Loucy (cell line): Measurements from ENCODE around the gene OR56B1.

Experiments
- EZH2phosphoT487 ChIP-seq: fragments of 200-600 bp; IDR thresholded peaks from 2 replicates; pipeline ENCODE4 v1.6.1; 2018; ENCODE audit warnings: antibody characterized with exemption, mild to moderate bottlenecking, moderate library complexity, borderline replicate concordance
- TF ChIP-seq, protein P1 (sequence below): fragments of 200-600 bp; sonication (generic); conservative IDR thresholded peaks from 2 replicates; pipeline ENCODE4 v1.5.1; 2014; ENCODE audit warnings: mild to moderate bottlenecking, antibody characterized with exemption, low read length

DNA sequence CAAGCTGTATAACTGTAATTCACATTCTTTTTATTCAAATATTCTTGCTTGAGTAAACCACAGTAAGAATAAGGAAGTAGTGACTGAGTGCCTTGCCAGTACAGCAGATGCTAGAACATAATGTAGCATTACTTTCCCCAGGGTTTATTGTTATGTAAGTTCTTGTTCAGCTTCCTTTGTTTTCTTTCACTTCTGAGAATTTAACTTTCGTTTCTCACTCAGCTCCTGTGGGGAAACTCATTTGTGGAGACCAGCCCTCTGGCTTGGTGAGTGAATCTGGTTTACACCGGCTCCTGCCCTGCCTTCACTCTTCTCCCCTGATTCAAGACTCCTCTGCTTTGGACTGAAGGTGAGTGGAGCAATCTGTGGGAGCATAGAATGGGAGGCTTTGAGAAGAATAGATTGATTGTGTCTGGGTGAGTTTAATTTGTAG lies 46.7 kb upstream of the OR56B1 start, which contains the start of gene TRIM22:
- TF ChIP-seq, protein P1, sequence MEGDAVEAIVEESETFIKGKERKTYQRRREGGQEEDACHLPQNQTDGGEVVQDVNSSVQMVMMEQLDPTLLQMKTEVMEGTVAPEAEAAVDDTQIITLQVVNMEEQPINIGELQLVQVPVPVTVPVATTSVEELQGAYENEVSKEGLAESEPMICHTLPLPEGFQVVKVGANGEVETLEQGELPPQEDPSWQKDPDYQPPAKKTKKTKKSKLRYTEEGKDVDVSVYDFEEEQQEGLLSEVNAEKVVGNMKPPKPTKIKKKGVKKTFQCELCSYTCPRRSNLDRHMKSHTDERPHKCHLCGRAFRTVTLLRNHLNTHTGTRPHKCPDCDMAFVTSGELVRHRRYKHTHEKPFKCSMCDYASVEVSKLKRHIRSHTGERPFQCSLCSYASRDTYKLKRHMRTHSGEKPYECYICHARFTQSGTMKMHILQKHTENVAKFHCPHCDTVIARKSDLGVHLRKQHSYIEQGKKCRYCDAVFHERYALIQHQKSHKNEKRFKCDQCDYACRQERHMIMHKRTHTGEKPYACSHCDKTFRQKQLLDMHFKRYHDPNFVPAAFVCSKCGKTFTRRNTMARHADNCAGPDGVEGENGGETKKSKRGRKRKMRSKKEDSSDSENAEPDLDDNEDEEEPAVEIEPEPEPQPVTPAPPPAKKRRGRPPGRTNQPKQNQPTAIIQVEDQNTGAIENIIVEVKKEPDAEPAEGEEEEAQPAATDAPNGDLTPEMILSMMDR, result no peak
- no peak for TF ChIP-seq EZH2phosphoT487
